ENCODE results near the gene LUZP2.

- TF ChIP-seq, protein P1, sequence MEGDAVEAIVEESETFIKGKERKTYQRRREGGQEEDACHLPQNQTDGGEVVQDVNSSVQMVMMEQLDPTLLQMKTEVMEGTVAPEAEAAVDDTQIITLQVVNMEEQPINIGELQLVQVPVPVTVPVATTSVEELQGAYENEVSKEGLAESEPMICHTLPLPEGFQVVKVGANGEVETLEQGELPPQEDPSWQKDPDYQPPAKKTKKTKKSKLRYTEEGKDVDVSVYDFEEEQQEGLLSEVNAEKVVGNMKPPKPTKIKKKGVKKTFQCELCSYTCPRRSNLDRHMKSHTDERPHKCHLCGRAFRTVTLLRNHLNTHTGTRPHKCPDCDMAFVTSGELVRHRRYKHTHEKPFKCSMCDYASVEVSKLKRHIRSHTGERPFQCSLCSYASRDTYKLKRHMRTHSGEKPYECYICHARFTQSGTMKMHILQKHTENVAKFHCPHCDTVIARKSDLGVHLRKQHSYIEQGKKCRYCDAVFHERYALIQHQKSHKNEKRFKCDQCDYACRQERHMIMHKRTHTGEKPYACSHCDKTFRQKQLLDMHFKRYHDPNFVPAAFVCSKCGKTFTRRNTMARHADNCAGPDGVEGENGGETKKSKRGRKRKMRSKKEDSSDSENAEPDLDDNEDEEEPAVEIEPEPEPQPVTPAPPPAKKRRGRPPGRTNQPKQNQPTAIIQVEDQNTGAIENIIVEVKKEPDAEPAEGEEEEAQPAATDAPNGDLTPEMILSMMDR (IDR thresholded peaks at IDR 0.05), result no peak
- TF ChIP-seq POLR2AphosphoS5 (IDR thresholded peaks at IDR 0.05), result no peak
These were observed 189.0 kb downstream of the LUZP2 start for GRCh38 chr11:24685821-24686220.
